Uterus (tissue), 4 donors: ENCODE data around the gene CYBC1. TPM values are rescaled to one million over a fixed set of nuclear protein-coding genes. Genes with fewer than 3 reads are reported as not detected.

ENCODE experiments used
- DNase-seq, 2 donors: peaks; one replicate each; pipeline ENCODE4 v3.0.0-alpha.2; 2019 to 2020
- H3K27ac ChIP-seq, 2 donors: fragments of 200-600 bp; sonication (generic); 1 replicate in 1 of 2; 2 replicates in 1 of 2; pipeline ENCODE4 v1.5.1; 2016 to 2018
- H3K27me3 ChIP-seq, 2 donors: fragments of 200-600 bp; sonication (generic); one replicate each; pipeline ENCODE4 v1.5.1; 2018 to 2019; ENCODE audit warnings: control low read depth in 1 of 2
- H3K36me3 ChIP-seq, 2 donors: fragments of 200-600 bp; sonication (generic); one replicate each; pipeline ENCODE4 v1.5.1; 2019; ENCODE audit warnings: control low read depth in 1 of 2
- H3K4me1 ChIP-seq, 2 donors: fragments of 200-600 bp; sonication (generic); one replicate each; pipeline ENCODE4 v1.5.1; 2018 to 2019; ENCODE audit warnings: control low read depth in 1 of 2
- H3K4me3 ChIP-seq, 2 donors: fragments of 200-600 bp; sonication (generic); 1 replicate in 1 of 2; 2 replicates in 1 of 2; pipeline ENCODE4 v1.5.1; 2018 to 2019; ENCODE audit warnings: mild to moderate bottlenecking in 1 of 2
- H3K9me3 ChIP-seq, 2 donors: fragments of 200-600 bp; sonication (generic); one replicate each; pipeline ENCODE4 v1.5.1; 2019; ENCODE audit warnings: control low read depth in 1 of 2
- POLR2A ChIP-seq, 2 donors: fragments of 450-650 bp; IDR thresholded peaks; one replicate each; pipeline ENCODE4 v1.6.1; 2016; ENCODE audit warnings: antibody characterized with exemption in 2 of 2, mild to moderate bottlenecking in 1 of 2, moderate library complexity in 1 of 2
- intact Hi-C: fragments of 100-400 bp; cut with DNase I; formaldehyde crosslinking; loops from one replicate; pipeline ENCODE4 v1.15.1; 2023; ENCODE audit warnings: low total_unique reads
- total RNA-seq, 4 donors: library from RNA; depleted of rRNA in 3 of 4; stranded (reverse); fragments of >200 nt in 3 of 4; gene quantifications; one replicate each; pipeline versions ENCODE4 v1.1.0 to v1.2.4, GENCODE V29; 2014 to 2023
- TF ChIP-seq, protein P1 (sequence below), 4 experiments: fragments of 200-600 bp in 2 of 4; fragments of 450-650 bp in 2 of 4; sonication (generic) in 2 of 4; IDR thresholded peaks; one replicate each; pipeline ENCODE4 v1.5.1; 2016 to 2019; ENCODE audit warnings: antibody characterized with exemption in 4 of 4, mild to moderate bottlenecking in 2 of 4, moderate library complexity in 1 of 4
- donor health status: DM: yes; HTN: yes; CAD: no.

Gene CYBC1
- total RNA-seq, 4 donors from 2014 or later: 12.0 to 93.7 (median 32.5) TPM

DNA sequence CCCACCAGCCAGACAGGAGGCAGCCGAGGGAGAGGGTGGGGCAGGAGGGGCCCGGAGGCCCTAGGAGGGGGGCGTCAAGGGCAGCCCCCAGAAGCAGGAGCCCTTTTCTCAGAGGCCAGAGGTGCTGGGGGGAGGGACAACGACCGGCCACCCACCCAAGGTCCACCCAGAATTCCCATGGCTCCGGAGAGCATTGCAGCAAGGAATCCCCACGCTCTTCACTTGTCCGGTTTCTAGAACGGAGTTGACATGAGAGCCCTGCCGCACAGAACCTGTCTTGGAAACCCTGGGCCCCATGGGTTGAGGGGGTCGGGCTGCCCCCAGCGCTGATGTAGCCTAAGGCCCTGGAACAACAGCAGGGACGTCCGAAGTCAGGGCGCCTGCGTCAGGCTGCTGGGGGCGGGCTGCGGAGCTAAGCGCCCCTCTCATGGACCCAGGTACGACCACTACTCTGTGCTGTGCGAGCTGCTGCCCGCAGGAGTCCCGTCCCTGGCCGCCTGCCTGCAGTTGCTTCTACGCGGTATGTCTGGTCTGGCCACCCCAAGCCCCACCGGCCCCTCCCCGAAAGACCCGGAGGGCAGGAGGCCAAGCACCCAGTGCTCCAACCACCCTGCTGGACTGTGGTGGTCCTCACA lies 11.2 kb downstream of the CYBC1 start:
- DNase-seq: no peak
- Histone ChIP-seq H3K27ac (no peak overlapping the region), H3K9me3 (no peaks in the 10 kb centered on the region), H3K4me3 (no peak overlapping the region), H3K36me3 (no peaks in the 10 kb centered on the region), H3K27me3 (no peaks in the 10 kb centered on the region), H3K4me1 (no peaks in the 10 kb centered on the region)
- TF ChIP-seq, protein P1, sequence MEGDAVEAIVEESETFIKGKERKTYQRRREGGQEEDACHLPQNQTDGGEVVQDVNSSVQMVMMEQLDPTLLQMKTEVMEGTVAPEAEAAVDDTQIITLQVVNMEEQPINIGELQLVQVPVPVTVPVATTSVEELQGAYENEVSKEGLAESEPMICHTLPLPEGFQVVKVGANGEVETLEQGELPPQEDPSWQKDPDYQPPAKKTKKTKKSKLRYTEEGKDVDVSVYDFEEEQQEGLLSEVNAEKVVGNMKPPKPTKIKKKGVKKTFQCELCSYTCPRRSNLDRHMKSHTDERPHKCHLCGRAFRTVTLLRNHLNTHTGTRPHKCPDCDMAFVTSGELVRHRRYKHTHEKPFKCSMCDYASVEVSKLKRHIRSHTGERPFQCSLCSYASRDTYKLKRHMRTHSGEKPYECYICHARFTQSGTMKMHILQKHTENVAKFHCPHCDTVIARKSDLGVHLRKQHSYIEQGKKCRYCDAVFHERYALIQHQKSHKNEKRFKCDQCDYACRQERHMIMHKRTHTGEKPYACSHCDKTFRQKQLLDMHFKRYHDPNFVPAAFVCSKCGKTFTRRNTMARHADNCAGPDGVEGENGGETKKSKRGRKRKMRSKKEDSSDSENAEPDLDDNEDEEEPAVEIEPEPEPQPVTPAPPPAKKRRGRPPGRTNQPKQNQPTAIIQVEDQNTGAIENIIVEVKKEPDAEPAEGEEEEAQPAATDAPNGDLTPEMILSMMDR (IDR thresholded peaks at IDR 0.05): no peak
- TF ChIP-seq POLR2A (IDR thresholded peaks at IDR 0.05): no peak
- intact Hi-C loops: no loop called here

DNA sequence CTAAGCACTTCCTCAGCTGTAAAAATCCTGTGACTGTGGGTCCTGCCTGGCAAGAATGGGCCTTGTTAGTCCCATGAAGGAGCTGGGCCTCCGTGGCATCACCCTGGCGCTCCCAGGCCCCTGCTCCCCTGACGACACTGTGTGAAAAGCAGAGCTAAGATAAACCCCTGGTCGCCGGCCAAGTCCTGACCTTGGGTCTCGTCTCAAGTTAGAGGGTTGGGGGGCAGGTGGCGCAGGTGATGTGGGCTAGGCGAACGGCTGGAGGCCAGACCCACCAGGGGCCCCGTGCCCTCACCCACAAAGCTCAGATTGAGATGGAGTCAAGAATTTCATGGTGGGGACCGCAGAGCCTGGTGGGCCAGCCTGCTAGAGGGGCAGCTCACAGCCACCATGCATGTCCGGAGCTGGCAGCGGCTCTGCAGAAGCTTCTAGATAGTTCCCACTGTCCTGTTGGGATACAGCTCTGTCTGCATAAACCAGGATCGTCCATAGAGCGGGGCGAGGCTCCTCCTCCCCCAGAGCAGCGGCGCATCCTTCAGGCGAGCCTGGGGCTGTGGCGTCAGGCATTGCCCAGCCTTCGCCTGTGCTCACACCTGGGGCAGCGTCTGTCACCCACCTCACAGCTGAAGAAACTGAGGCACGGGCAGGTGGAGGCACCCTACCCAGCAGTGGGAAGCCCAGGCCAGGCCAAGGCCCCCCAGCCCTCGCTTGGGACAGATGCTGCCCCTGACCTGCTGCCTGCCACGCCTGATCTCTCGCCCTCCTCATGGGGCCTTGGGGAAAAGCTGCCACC lies 12.0 kb downstream of the CYBC1 start:
- intact Hi-C loops: no loop called here
- no peaks in the 10 kb centered on the region for H3K9me3 ChIP-seq
- DNase-seq: no peak
- no peaks in the 10 kb centered on the region for H3K4me1 ChIP-seq
- H3K4me3 ChIP-seq: no peak overlapping the region
- TF ChIP-seq, protein P1 (IDR thresholded peaks at IDR 0.05): no peak
- TF ChIP-seq POLR2A (IDR thresholded peaks at IDR 0.05): no peak
- no peaks in the 10 kb centered on the region for H3K27me3 ChIP-seq
- no peaks in the 10 kb centered on the region for H3K36me3 ChIP-seq
- no peak overlapping the region for H3K27ac ChIP-seq

DNA sequence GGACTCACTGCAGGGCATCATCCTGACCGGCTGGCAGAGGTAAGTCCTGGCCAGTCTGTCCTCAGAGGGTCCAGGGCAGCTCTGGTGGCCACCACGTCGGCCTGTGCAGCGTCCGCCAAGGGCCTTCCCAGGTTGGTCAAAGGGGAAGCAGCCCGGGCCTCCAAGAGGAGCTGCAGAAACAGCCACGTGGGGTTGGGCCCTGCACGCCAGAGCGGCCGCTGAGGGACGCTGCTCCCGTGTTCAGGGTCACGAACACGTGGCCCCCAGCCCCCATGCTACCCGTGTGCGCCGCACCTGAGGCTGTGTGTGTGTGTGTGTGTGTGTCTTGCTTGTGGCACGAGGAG lies 13.3 kb downstream of the CYBC1 start:
- no peaks in the 10 kb centered on the region for H3K36me3 ChIP-seq
- TF ChIP-seq POLR2A (IDR thresholded peaks at IDR 0.05): no peak
- TF ChIP-seq, protein P1 (IDR thresholded peaks at IDR 0.05): no peak
- H3K4me3 ChIP-seq: no peak overlapping the region
- no peaks in the 10 kb centered on the region for H3K9me3 ChIP-seq
- no peaks in the 10 kb centered on the region for H3K4me1 ChIP-seq
- DNase-seq: no peak
- H3K27ac ChIP-seq: no peak overlapping the region
- no peaks in the 10 kb centered on the region for H3K27me3 ChIP-seq
- intact Hi-C loops: no loop called here

DNA sequence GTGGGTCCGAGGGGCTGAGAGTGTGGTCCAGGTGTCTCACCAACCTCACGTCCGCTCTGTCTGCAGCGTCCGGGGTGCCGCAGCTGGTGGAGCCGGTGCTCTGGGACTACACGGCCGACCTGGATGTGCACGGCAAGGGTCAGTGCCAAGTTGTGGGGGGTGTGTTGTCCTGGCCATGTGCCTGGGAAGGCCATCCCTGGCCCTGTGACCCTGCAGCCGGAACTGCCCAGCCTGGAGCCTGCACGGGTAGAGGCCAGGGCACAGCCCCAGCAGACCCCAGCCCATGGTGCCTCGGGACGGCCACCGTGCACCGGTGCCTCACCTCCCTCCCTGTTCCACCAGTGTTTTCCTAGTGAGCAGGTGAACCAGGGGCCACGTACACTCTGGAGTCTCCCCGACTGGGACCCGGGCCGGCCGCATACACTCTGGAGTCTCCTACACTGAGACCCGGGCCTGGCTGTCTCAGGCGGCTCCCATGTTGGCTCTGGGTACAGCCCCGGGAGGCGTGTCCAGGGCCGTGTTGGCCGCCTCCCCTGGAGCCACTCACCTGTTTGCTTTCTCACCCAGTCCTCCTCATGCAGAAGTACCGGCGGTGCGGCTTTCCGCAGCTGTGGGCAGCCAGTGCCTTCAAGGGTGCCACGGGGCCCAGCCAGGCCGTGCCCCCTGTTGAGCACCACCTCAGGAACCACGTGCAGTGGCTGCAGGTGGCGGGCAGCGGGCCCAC lies 13.8 kb downstream of the CYBC1 start:
- TF ChIP-seq, protein P1 (IDR thresholded peaks at IDR 0.05): no peak
- no peak for TF ChIP-seq POLR2A (IDR thresholded peaks at IDR 0.05)
- Histone ChIP-seq H3K9me3 (no peaks in the 10 kb centered on the region), H3K4me1 (no peaks in the 10 kb centered on the region), H3K27me3 (no peaks in the 10 kb centered on the region), H3K4me3 (no peak overlapping the region), H3K36me3 (no peaks in the 10 kb centered on the region), H3K27ac (no peak overlapping the region)
- intact Hi-C loops: no loop called here
- DNase-seq: peak in 1 of 2 donors; percentile 17
